Liver (tissue), 9 donors: ENCODE measurements around the gene SLC25A42. TPM values are rescaled to one million over a fixed set of nuclear protein-coding genes. Genes with fewer than 3 reads are reported as not detected.

Source experiments
- DNase-seq: peaks from one replicate; pipeline ENCODE4 v3.0.0-alpha.2; 2017; ENCODE audit warnings: low spot score
- H3K27ac ChIP-seq, 2 donors: one replicate each; pipeline ENCODE4 v1.7.0; 2013; ENCODE audit warnings: inconsistent platforms in 2 of 2, low read length in 2 of 2, control low read depth in 1 of 2, low read depth in 1 of 2, mild to moderate bottlenecking in 1 of 2
- H3K27me3 ChIP-seq, 4 donors: one replicate each; pipeline versions ENCODE4 v1.6.1 to v1.7.0; 2013; ENCODE audit warnings: low read length in 3 of 4, inconsistent platforms in 1 of 4, mild to moderate bottlenecking in 1 of 4, moderate library complexity in 1 of 4; ENCODE audit not compliant: control insufficient read depth in 4 of 4, insufficient read depth in 4 of 4
- H3K36me3 ChIP-seq, 4 donors: one replicate each; pipeline versions ENCODE4 v1.6.1 to v1.7.0; 2013; ENCODE audit warnings: low read length in 3 of 4, mild to moderate bottlenecking in 3 of 4, low read depth in 1 of 4, moderate library complexity in 1 of 4; ENCODE audit not compliant: control insufficient read depth in 4 of 4, insufficient read depth in 3 of 4
- H3K4me1 ChIP-seq, 4 donors: one replicate each; pipeline versions ENCODE4 v1.6.1 to v1.7.0; 2013; ENCODE audit warnings: low read length in 3 of 4, mild to moderate bottlenecking in 3 of 4, moderate library complexity in 1 of 4; ENCODE audit not compliant: control insufficient read depth in 4 of 4, insufficient read depth in 4 of 4
- H3K4me3 ChIP-seq, 3 donors: one replicate each; pipeline versions ENCODE4 v1.6.1 to v1.7.0; 2013; ENCODE audit warnings: low read length in 3 of 3, control low read depth in 1 of 3, low read depth in 1 of 3, mild to moderate bottlenecking in 1 of 3
- H3K9ac ChIP-seq, 2 donors: one replicate each; pipeline ENCODE4 v1.7.0; 2013; ENCODE audit warnings: low read length in 2 of 2, mild to moderate bottlenecking in 2 of 2, moderate library complexity in 2 of 2, control low read depth in 1 of 2, low read depth in 1 of 2
- H3K9me3 ChIP-seq, 4 donors: one replicate each; pipeline versions ENCODE4 v1.6.1 to v1.7.0; 2013; ENCODE audit warnings: low read length in 3 of 4; ENCODE audit not compliant: control insufficient read depth in 4 of 4
- ATF3 ChIP-seq: IDR thresholded peaks from 2 replicates; pipeline ENCODE4 v1.6.1; 2016; ENCODE audit warnings: antibody characterized with exemption
- CTCF ChIP-seq: fragments of 150-350 bp; IDR thresholded peaks from 2 replicates; pipeline ENCODE4 v1.5.1; 2017; ENCODE audit warnings: improper control_type of control experiment, low read depth, low read length; ENCODE audit not compliant: missing input control
- EGR1 ChIP-seq, 2 donors: IDR thresholded peaks; 2 replicates each; pipeline ENCODE4 v1.6.1; 2016 to 2018; ENCODE audit warnings: antibody characterized with exemption in 2 of 2, low read depth in 2 of 2
- FOXA1 ChIP-seq: IDR thresholded peaks from 2 replicates; pipeline ENCODE4 v1.6.1; 2016; ENCODE audit warnings: antibody characterized with exemption
- FOXA2 ChIP-seq: IDR thresholded peaks from 2 replicates; pipeline ENCODE4 v1.6.1; 2016; ENCODE audit warnings: antibody characterized with exemption
- GABPA ChIP-seq, 2 donors: IDR thresholded peaks in 1 of 2; conservative IDR thresholded peaks in 1 of 2; 2 replicates each; pipeline ENCODE4 v1.6.1; 2016; ENCODE audit warnings: antibody characterized with exemption in 2 of 2, mild to moderate bottlenecking in 1 of 2, moderate library complexity in 1 of 2
- HNF4A ChIP-seq, 2 donors: conservative IDR thresholded peaks; 2 replicates each; pipeline ENCODE4 v1.6.1; 2016; ENCODE audit warnings: antibody characterized with exemption in 2 of 2, mild to moderate bottlenecking in 2 of 2
- HNF4G ChIP-seq: IDR thresholded peaks from 2 replicates; pipeline ENCODE4 v1.6.1; 2016; ENCODE audit warnings: antibody characterized with exemption
- JUND ChIP-seq, 2 donors: IDR thresholded peaks; 2 replicates each; pipeline ENCODE4 v1.6.1; 2016; ENCODE audit warnings: antibody characterized with exemption in 2 of 2
- MAX ChIP-seq: IDR thresholded peaks from 2 replicates; pipeline ENCODE4 v1.6.1; 2016; ENCODE audit warnings: antibody characterized with exemption
- NR2F2 ChIP-seq: IDR thresholded peaks from 2 replicates; pipeline ENCODE4 v1.6.1; 2016; ENCODE audit warnings: antibody characterized with exemption
- RAD21 ChIP-seq, 2 donors: IDR thresholded peaks; 2 replicates each; pipeline ENCODE4 v1.6.1; 2016; ENCODE audit warnings: antibody characterized with exemption in 2 of 2, mild to moderate bottlenecking in 2 of 2
- REST ChIP-seq: IDR thresholded peaks from 2 replicates; pipeline ENCODE4 v1.6.1; 2016; ENCODE audit warnings: antibody characterized with exemption, mild to moderate bottlenecking
- RXRA ChIP-seq, 2 donors: IDR thresholded peaks; 2 replicates each; pipeline ENCODE4 v1.6.1; 2017 to 2018; ENCODE audit warnings: antibody characterized with exemption in 2 of 2, mild to moderate bottlenecking in 1 of 2
- SP1 ChIP-seq: IDR thresholded peaks from 2 replicates; pipeline ENCODE4 v1.6.1; 2018; ENCODE audit warnings: antibody characterized with exemption, mild to moderate bottlenecking
- TAF1 ChIP-seq: conservative IDR thresholded peaks from 2 replicates; pipeline ENCODE4 v1.6.1; 2016; ENCODE audit warnings: antibody characterized with exemption, mild to moderate bottlenecking
- YY1 ChIP-seq: IDR thresholded peaks from 2 replicates; pipeline ENCODE4 v1.6.1; 2016; ENCODE audit warnings: antibody characterized with exemption, mild to moderate bottlenecking
- ZBTB33 ChIP-seq: IDR thresholded peaks from 2 replicates; pipeline ENCODE4 v1.6.1; 2016; ENCODE audit warnings: antibody characterized with exemption
- WGBS: extraction: QIAGEN DNeasy Blood & Tissue Kit; methylation state at CpG from one replicate; pipeline ENCODE4 v1.1.7; 2013; 5-methylcytosine and 5-hydroxymethylcytosine counted together
- polyA plus RNA-seq, 2 donors: library from polyadenylated mRNA; stranded (reverse) in 1 of 2; unstranded in 1 of 2; fragments of 200-250 nt in 1 of 2; fragments of >200 nt in 1 of 2; fragmentation: Nextera tagmentation in 1 of 2; extraction: Ambion mirVana in 1 of 2; gene quantifications; one replicate each; pipeline versions ENCODE4 v1.2.1 to v1.2.3, GENCODE V29; 2013 to 2015
- total RNA-seq, 2 donors: library from RNA; depleted of rRNA; stranded (reverse); fragments of >200 nt; gene quantifications; one replicate each; pipeline ENCODE4 v1.2.3, GENCODE V29; 2014
- donor health status: healthy.
- donor health status: healthy.
- donor health status: healthy.
- donor health status: healthy.
- donor health status: healthy.

SLC25A42 gene
- total and polyA plus RNA-seq, 4 donors: 24.7 to 89.6 (median 60.2) TPM

GRCh38 chr19:19155495-19156219 is 91.9 kb downstream of the SLC25A42 start:
- H3K27me3 ChIP-seq: no peaks in the 10 kb centered on the region
- 88% methylated on average over 10 of the region's 10 CpGs for WGBS
- TF ChIP-seq ZBTB33 (no peak), RXRA (IDR thresholded peaks at IDR 0.05) (no peak), HNF4G (no peak), SP1 (no peak), EGR1 (IDR thresholded peaks at IDR 0.05; ENCODE audit: low read depth in 2 of 2) (no peak), ATF3 (no peak), FOXA2 (no peak), NR2F2 (no peak), TAF1 (no peak), YY1 (no peak), GABPA (IDR thresholded peaks at IDR 0.05 in 1 of 2, conservative IDR thresholded peaks at IDR 0.05 in 1 of 2) (no peak), HNF4A (conservative IDR thresholded peaks at IDR 0.05) (no peak)
- no peaks in the 10 kb centered on the region for H3K9me3 ChIP-seq
- no peak overlapping the region for H3K9ac ChIP-seq
- no peaks in the 10 kb centered on the region for H3K4me1 ChIP-seq
- H3K27ac ChIP-seq: no peak overlapping the region
- no peak for DNase-seq
- H3K4me3 ChIP-seq: no peak overlapping the region
- no peaks in the 10 kb centered on the region for H3K36me3 ChIP-seq

- Histone ChIP-seq H3K9me3 (no peaks in the 10 kb centered on the region), H3K27me3 (no peaks in the 10 kb centered on the region), H3K4me3 (no peak overlapping the region), H3K4me1 (no peaks in the 10 kb centered on the region), H3K36me3 (no peaks in the 10 kb centered on the region), H3K9ac (no peak overlapping the region), H3K27ac (no peak overlapping the region)
- TF ChIP-seq HNF4G: no peak
- no peak for TF ChIP-seq EGR1 (IDR thresholded peaks at IDR 0.05; ENCODE audit: low read depth in 2 of 2)
- TF ChIP-seq JUND (IDR thresholded peaks at IDR 0.05): no peak
- no peak for TF ChIP-seq FOXA1
- TF ChIP-seq CTCF: no peak
- no peak for TF ChIP-seq RAD21 (IDR thresholded peaks at IDR 0.05)
- no peak for TF ChIP-seq HNF4A (conservative IDR thresholded peaks at IDR 0.05)
- no peak for TF ChIP-seq ATF3
- TF ChIP-seq NR2F2: no peak
- TF ChIP-seq ZBTB33: no peak
- no peak for TF ChIP-seq MAX
- TF ChIP-seq TAF1: no peak
- no peak for TF ChIP-seq YY1
- no peak for TF ChIP-seq GABPA (IDR thresholded peaks at IDR 0.05 in 1 of 2, conservative IDR thresholded peaks at IDR 0.05 in 1 of 2)
- TF ChIP-seq REST: no peak
- WGBS: 78% methylated on average over 6 of the region's 6 CpGs
- DNase-seq: no peak
Observed at GRCh38 chr19:19157808-19158207, 94.0 kb downstream of the SLC25A42 start.
